HL-60/S4 (cell line): ENCODE results near the gene PPM1J.
"Not testable (repeated sequence)": the region's sequence is repeated elsewhere in the genome, so short reads cannot be mapped to it uniquely, and the experiment has no call there.

Source experiments
- in situ Hi-C: fragments of 300-500 bp; cut with MboI; formaldehyde crosslinking; loops from 2 replicates; pipeline ENCODE4 v1.14.3; 2022; ENCODE audit warnings: low sequenced_read_pairs

PPM1J gene

DNA sequence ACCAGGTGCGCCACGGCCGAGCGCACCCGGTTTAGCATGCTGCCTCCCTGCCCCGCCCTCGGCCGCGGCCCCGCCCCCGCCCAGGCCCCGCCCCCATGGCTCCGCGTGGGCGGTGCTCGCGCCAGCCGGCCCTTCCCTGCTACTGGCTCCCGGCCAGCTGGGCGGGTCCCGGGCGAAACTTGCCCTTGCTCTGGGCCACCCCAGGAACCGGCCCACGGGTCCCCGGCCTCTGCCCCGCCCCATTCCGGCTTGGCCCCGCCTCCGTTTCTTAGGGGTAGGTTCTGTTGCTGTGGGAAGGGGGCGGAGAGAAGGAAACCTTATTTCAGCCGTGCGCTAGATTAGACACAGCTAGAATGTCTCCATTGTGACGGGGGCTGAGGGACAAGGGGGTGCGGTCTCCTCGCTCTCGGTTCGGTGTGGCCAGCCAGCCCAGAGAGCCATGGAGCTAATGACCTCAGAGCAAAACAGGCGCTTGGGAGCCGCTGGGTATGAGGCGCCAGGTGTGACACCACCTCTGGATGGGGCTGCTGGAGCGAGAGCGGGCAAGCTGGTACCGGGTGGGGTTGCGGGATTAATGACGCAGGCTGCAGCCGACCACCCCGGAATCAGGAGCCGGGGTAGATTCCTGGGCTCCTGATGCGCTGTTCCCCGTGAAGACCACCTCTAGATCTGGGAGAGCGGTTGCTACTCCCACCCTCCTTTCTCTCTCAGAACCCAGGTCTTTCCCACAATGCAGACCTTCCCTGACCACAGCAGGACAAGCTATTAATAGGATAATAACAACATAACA lies at the start of gene PPM1J:
TSS of gene PPM1J (minus strand) at position 69 of the 790 bp plus-strand sequence. CDS start at position 38, 31 bp downstream.
- in situ Hi-C loops, result no loop called here

GRCh38 chr1:112762541-112763500 lies 47.7 kb upstream of the PPM1J start:
- in situ Hi-C loops, result no loop called here

DNA sequence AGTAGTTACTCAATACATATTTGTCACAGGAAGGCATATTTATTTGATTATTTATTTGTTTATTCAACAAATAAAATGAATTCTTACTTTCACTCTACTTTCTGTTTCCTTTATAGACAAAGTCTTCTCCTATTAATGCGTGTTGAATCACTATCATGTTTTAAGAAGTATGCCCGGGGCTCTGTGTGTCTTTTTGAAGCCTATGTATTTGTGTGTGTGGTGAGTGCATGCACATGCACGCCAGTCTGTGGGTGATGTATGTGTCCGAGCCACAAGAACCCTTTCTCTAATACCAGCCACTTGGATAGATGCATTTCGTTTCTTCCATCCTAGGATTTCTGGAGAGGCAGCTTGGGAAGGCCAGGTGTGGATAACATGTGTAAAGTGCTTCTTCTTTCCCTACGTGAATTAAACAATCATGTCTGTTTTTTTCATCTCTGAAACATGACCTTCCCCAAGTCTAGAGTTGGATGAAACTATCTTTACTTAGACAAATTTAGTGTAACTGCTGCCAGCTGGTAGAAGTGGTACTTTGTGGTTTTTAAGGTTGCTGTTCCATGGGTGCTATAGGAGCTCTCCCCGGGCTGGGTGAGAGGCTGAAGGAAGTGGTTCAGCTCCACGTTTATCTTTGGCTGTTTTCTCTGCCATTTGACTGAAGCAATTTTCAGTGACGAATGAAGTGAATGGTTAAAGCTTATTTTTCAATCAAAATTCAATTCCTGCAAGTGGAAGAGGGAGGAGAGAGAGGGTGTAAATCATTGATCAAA lies 46.8 kb upstream of the PPM1J start:
- in situ Hi-C loops, result no loop called here

- in situ Hi-C loops, result no loop called here
Observed at GRCh38 chr1:112759228-112759627, 44.1 kb upstream of the PPM1J start.

- in situ Hi-C loops, result no loop called here
Observed at GRCh38 chr1:112754116-112754628, 39.0 kb upstream of the PPM1J start.

- in situ Hi-C loops, result no loop called here
Observed at GRCh38 chr1:112748396-112748795, 33.3 kb upstream of the PPM1J start.

- in situ Hi-C loops, result no loop called here
Observed at GRCh38 chr1:112744009-112744578, 29.0 kb upstream of the PPM1J start.

DNA sequence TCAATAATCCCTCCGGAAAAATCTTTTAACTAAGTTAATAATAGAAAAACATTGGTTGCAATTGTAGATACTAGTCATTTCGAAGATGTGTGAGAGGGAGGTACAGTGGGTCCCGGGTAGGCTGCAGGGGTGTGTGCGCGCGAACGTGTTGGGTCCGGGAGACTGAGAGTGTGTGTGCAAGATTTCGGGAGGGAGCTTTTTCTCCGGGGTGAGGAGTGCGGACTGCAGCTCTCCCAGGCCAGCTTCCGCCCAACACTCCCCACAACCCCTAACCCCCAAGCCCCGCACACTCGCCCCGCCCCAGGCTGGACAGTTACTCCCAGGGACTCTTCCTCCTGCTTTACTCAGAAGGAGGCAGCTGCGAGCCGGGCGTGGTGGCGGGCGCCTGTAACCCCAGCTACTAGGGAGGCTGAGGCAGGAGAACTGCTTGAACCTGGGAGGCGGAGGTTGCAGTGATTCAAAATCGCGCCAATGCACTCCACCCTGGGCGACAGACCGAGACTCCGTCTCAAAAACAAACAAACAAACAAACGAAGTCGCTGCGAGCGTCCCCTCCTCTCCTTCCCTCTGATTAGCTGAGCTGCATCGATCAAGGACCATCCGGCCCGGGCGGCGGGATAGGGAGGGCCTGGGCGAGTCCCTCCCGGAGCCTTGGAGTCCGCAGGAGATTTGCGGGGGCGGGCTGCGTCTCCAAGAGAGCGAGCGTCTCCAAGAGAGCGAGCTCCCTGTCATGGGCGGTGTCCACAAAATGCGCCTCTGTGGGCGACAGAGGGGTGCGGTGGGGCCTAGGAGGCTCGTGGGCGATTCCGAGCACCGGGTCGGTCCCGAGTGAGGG lies 28.3 kb upstream of the PPM1J start:
- in situ Hi-C loops, result no loop called here

GRCh38 chr1:112737573-112737972 lies 22.4 kb upstream of the PPM1J start:
- in situ Hi-C loops, result no loop called here

DNA sequence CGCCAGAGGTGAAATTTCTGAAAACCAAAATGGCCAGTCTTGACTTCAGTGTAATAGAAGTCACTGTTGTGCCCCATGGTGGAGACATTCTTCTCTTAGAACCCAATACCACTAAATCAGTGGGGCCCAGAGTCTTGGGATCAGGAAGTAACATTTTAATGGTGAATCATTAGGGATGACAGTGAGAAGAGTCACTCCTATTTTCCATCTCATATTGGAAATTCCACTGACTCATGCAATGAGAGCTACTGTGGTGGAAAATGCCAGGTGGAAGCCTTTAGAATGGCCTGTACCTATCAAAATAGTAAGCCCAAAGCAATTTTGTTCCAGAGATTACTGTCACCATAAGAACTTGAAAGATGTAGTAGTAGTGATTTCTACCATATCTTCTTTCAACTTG lies 20.6 kb upstream of the PPM1J start:
- in situ Hi-C loops, result no loop called here

DNA sequence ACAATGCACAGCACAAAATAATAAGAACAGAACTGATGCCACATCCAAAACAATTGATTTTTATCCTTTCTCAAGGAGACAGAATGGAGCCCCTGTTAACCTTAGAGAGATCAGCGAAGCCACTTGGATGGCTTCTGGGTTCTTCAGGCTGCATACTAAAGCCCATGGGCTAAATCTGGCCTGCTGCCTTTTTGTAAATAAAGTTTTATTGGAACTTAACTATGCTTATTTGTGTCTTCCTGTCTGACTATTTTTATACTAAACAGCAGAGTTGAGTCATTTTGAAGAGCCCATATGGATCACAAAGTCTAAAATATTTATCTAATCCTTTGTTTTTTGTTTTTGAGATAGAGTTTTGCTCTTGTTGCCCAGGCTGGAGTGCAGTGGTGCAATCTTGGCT lies 16.3 kb upstream of the PPM1J start:
- in situ Hi-C loops, result no loop called here

DNA sequence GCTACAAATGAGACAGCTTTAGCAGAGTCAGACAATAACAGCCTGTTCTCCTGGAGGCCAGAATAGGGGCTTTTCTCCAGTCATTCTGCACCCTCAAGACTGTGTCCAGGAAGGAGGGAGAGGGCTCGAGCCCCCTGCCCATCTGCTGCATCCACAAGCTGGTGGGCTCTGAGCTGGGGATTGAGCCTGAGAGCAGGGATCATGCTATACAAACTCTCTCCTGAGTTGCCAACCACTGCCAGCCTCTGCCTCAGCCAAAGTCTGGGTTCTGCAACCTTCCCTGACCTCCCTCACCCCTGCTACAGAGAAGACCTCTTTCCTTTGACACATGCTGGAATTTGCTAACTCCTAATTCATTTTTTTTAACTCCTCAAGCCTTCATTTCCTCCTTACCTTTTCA lies 14.8 kb upstream of the PPM1J start:
- in situ Hi-C loops, result no loop called here

GRCh38 chr1:112729011-112729410 lies 13.9 kb upstream of the PPM1J start:
- in situ Hi-C loops, result not testable (repeated sequence)

- in situ Hi-C loops, result not testable (repeated sequence)
Observed at GRCh38 chr1:112728306-112728971, 13.3 kb upstream of the PPM1J start.

DNA sequence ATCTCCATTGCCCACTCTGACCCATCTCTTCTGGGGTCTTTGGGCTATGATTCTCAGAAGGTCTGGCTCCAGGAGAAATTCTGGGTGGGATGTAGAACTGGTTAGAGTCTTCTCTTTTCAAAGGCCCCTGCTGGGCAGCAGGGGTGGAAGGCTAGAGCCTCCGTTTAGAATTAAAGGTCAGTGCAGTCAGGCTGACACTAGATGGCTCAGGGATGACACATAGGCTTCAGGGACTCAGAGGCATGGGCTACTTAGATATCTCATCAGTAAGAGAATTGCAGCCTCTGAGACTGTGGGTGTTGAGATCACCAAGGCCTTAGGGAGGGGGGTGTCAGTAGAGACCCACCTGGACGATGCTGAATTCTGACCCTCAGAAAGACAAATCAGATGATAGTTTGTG lies 12.6 kb upstream of the PPM1J start:
- in situ Hi-C loops, result no loop called here

DNA sequence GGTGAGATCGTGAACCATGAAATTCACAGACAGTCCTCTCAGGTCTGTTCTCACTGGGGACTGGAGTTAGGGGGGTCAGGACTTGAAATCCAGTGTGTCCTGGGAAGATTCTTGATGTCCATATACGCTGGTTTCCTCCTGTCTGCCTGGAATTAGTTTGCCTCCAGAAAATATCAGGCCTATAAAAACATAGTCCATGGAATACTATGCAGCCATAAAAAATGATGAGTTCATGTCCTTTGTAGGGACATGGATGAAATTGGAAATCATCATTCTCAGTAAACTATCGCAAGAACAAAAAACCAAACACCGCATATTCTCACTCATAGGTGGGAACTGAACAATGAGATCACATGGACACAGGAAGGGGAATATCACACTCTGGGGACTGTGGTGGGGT lies 9.1 kb upstream of the PPM1J start:
- in situ Hi-C loops, result not testable (repeated sequence)

- in situ Hi-C loops, result no loop called here
Observed at GRCh38 chr1:112723511-112723839, 8.3 kb upstream of the PPM1J start.

- in situ Hi-C loops, result no loop called here
Observed at GRCh38 chr1:112722601-112723510, 7.7 kb upstream of the PPM1J start.
